NCI-H2081 (cell line): ENCODE measurements around the gene LGALS3BP.
A peak's percentile ranks its signal among the peaks of the same experiment; 100 is the strongest.

ENCODE experiments used
- DNase-seq, 2 experiments: peaks; one replicate each; lab custom pipeline; 2025; lab: John Stamatoyannopoulos, UW

LGALS3BP gene

DNA sequence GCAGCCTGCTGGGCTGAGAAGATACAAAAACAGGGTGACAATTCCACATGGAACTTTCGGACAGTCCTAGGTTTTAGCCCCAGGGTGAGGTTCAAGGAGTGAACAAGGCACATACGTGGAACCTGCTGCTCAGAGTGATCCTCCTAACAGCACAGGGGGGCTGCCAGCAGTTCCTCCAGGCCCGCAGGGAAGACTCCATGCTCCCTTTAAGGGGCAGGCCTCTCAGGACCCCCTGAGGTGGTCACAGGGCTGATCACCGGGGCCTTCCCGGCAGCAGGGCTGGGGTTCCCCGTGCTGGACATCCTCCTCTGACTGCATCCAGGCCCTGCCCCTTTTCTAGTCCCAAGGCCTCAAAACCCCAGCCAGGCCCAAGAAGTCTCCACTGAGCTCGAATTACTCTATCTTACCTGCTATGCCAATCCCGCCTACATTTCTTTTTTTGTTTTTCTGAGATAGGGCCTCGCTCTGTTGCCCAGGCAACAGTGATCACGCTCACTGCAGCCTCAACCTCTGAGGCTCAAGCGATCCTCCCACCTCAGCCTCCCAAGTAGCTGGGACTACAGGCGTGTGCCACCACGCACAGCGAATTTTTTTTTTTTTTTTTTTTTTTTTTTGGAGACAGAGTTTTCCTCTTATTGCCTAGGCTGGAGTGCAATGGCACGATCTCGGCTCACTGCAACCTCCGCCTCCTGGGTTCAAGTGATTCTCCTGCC, 19.5 kb upstream of the LGALS3BP start:
- no peak for DNase-seq

DNA sequence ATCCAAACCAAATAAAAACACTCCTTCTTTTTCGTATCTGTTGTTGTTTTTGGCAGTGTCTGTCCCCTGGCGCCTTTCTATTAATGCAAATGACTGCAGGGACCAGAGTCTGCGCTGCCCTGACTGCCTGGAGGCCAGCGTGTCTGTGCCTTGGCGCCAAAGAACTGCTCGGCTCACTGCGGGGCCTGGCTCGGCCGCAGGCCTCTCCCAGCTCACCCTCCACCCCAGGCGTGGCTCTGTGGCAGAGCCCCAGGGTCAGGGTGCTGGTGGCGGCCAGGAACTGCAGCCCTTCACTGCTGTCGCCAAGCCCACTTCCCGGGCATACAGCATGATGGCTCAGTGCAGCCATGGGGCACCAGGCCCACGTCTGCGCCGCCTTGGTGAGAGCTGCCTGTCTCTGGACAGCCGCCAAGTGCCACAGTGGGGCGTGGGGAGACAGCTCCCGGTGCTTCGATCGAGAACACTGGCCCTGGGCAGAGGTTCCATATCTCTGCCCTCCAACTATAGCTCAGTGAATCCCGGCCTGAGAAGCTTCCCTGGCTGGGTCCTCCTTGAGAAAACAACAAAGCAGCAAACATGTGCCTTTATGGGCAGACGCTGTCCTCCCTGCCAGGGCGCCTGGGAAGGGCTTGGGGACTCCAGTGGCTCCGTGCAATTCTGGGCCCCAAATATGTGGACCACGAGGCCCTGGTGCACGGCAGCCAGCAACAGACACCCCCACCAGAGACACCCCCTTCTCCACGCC, 18.8 kb upstream of the LGALS3BP start:
- no peak for DNase-seq

DNA sequence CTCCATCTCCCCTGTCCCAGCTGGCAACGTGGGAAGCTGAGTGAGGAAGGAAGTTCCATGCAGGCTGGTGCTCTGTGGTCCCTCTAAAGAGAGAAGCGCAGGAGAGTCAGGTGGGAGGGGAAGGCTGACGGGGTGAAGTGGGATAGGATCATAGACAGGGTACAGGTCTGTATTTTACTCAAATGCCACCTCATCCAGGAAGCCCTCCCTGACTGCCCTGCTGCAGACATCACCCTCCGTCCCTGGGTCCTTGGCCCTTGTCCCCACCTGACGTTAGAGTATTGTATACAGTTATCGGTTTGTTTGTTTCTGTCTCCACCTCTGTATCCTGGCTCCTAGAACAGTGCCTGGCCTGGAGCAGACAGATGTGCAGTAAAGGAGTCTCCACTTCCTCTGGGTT, 18.2 kb upstream of the LGALS3BP start:
- DNase-seq = no peak

DNA sequence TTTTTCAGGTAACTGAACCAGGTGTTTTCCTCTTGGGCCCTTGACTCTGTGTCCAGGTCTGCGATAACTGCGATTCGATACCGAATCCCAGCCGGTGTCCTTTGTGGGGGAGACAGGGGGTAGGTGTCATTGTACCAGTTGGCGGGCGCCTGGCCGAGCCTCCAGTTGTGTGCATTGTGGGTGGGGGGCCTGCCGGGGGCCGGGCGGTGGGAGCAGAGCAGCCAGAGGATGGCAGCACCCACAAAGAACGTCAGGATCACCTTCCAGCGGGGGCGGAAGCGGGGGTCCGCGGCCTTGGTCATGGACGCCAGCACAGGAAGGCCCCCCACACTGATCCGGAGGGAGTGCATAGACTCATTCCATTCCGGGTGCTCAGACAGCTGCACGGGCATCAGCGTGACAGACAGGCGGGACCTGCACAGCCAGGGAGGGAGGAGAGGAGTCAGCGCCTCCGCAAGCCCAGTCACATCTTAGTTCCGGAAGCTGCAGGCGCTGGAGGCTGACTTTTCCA, 17.6 kb upstream of the LGALS3BP start:
- DNase-seq = no peak

DNA sequence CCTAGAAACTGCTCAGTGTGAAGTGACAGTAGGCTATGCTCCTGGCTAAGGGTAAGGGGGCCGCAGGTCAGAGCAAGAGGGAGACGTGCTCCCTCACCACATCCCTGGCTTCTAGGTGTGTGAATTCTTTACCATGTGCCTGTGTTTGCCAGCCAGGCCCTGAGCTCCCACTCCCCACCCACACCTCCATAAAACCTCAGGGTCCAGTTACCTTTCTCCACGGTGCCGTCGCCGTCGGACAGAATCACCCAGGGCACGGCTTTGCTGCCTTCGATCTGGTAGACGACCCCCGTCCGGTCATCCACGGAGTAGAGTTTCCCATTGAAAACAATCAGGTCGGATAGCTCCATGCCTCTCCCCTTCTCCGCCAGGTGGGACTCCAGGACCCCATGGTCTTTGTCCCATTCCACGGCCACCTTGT, 17.1 kb upstream of the LGALS3BP start:
- DNase-seq = no peak

DNA sequence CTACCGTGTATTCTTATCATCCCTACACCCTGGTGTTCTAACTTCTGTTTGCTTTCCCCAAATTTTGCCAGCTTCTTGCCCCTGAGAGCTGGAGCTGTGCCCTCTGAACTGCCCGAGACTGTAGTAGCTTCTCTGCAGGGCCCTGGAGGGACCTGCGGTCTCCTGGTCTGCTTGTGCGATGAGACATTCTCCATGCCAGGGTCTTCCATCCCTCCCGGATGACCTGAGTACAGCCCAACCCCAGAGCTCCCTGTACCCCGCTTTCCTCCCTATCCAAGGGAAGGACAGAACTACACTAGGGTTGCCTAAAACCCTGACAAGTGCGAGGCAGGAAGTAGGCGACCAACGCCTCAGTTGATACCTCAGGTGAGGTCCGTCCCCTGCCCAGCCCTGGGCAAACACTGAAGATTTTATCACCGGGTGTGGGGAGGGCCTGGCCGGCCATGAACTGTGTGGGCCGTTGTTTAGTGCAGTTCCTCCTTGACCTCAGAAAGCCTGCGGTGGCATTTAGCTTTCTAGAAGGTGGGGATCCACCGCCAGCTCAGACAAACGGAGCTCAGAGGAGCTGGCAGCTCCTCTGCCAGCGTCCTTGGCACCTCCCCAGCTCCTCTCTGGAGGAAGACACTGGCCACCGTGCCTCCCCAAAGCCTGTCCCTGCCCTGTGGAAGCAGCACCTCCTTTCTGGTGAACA, 16.2 kb upstream of the LGALS3BP start:
- no peak for DNase-seq

DNA sequence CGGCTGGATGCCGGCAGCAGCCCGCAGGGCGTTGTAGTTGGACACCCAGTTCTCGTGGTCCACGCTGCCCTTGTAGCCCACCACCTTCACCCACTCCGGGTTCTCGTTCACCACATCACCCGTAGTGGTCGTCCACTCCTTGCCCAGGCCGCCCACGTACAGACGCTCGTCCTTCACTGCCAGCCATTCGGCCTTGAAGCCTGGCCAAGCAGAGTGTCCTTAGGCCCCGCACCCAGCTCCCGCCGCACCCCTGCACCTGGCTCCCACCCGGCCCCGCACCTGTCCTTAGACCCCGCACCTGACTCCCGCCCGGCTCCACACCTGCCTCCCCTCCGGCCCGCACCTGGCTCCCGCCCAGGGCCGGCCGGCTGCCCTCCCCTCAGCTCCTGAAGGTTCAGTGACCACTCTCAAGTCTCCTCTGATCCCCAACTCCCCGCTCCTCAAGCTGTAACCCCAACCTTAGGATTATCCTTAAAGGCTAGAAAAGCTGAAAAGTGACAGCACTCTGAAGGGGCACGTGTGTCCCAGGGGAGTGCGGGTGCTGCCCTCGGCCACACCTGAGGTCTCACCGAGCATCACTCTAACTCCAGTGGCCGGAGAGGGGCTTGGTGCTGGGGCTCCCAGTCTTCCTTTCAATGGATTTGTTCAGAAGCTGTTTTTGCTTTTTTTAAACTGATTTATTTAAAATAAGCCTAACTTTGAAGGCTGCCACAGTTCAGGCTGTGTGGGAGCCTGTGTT, 15.5 kb upstream of the LGALS3BP start:
- DNase-seq = no peak

DNA sequence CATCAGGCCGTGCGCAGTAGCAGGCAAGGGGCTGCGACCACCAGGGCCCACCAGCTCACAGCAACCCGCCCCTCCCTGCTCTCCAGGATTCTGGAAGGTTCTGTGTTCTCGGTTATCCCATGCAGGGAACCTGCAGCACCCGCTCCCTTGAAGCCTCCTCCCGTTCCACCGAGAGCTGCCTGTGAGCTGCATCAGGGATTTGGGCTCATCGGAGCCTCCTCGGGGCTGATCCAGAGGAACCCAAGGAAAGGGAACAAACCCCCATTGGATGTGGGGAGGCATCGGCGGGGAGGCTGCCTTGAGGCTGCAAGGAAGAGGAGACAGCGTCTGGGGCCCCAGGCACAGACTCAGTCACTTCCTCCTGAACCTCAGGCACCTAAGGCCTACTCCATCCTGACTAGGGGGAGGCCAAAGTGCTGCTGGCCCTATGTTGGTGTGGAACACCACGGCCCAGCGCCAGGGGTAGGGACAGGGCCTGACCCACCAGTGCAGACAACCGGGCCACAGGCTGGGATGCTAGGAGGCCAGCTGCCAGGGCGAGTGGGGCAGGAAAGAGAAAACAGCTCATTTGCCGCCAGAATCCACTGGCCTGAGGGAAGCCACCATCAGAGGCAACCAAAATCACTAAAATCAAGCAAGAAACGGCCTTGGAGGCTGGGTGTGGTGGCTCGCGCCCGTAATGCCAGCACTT, 14.4 kb upstream of the LGALS3BP start:
- no peak for DNase-seq

DNA sequence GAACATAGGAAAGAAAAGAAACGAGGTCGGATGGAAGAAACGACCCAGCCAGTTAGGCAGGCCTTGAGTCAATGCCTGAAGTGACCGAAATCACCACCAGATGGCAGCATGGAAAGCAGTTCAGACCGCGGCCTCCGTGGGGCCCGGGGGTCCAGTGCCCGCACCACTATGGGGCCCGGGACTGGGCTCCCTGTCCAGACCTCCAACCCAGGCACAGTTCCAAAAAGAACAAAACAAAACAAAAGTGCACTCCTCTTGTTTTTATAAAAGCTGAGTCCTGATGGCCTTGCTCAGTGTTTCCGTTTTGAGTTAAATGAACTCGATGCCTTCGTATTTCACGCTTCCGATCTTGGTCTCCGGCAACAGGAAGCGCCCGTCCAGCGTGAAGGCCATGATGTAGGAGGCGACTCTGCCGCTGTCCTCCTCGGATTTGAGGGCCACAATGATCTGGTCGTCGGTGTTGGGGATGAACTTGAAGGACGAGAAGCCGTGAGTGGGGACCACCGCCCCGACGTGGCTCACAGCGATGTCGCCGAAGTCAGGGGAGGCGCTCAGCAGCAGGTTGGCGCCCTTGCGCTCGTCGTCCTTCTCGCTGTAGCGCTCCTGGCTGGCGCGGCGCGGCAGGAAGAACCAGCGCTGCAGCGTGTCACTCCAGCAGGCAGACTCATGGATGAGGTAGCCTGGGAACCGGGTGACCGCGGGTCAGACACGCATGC, 13.7 kb upstream of the LGALS3BP start:
- peak in 1 of 2 experiments; percentile 34 for DNase-seq

DNA sequence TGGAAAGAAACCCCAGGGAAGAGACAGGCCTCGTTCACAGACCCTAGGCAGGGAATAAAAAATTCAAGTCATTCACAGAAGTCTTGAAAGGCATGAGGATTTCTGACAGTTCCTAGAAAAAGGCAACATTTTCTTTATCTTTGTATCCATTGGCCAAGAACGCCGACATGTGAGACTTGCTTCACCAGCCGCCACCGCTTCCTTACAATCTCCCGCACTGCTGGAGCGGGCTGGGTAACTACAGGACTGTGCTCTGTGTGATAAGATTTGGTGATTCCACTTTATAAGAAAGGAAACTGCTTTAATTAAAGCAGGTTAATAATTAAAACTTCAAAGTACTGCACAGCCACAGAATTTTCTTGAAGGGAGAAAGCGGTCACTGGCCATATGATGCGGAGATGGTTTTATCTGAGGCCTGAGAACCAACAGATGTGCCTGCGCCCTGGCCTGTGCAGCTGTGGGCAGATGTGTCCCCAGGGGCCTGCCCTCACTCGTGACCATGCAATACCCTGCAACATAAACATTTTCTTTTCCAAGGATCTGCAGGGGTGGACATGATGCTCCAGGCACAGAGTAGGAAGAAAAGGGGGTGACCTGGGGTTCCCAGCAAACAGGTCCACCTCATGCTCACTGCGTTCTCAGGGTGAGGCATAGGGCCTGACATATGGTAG, 13.0 kb upstream of the LGALS3BP start:
- no peak for DNase-seq

DNA sequence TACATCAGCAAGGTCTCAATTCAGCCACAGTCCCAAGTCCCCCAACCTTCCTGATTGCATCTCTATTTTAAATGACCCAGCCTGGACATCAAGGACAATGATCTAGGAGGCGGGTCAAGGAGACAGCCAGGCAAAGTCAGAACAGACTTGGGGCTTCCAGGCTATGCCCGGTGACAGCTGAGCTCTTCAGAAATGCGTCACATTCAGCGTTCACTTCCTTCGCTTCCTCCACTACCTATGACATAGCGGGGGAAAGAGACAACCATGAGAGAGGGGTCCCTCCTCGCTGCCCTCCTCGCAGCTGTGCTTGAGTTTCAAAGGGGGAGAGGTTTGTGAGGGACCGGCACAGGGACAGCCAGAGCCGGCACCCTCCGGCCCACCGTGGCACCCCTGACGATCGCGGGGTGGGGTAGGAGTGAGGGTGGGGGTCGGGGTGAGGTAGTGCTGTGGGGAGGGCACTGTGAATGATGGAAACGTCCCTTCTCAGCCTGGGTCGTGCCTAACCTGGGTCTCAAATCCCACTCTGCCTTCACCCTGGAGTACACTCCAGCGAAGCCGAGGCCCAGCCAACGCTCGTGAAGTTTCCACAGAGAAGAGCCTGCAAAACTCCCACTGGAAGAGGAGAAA, 12.3 kb upstream of the LGALS3BP start:
- no peak for DNase-seq

DNA sequence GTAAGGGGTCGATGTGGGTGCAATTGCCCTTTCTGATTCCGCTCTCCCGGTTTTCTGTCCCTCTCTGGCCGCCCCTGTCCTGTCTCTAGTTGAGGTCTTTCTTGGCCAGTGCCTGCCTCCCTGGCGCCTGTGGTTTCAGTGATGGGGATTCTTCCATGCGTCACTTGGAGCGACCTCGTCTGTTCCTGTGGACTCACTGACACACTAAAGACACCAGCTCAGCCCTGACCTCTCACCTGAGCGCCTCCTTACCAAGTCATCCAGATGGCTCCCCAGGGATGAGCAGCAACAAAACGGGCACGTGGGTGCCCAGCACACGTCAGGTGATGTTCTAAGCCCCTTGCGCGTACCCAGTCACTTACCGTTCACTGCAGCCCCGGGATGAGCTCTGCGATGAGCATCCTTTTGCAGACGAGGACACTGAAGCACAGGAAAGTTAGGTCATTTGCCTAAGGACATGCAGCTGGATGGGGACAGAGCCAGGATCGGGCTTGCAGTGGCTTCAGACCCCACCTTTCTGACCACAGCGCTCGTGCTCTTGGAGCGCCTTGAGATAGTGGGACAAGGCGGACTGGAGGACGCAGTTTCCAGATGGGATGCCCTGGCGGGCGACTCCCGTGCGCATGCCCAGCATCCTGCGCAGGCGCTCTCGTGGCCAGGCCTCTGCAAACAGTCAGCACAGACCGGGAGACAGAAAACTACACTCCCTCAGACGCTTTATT, 11.5 kb upstream of the LGALS3BP start:
- DNase-seq = no peak

DNA sequence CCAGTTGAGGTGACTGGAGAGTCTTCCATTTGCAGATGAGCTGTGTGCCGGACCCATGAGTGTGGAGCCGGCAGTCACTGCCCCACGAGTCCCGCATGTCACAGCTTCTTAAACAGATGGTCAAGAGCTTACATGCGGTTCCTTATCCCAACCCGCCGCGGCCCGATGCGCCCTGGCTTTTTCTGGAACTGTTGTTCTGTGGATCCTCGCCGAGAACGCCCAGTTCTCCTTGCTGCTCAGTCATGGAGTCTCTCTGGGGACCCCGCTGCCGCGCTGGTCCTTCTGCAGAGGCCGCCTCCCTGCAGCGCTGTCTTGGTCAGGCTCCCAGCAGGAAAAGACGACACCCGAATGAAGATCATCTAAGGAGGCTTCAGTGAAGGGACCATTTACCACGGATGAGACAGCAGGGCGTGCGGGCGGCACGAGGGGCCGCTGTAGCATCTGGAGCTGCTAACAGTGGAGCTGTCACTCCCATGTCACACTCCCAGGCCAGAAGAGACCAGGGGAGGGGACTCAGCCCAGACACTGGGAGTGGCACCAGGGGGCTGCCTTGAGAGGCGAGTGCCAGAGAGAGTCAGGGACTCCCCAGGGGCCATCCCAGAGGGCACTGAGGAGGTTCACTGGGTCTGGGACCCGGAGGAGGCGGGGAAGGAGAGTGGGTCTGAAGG, 10.8 kb upstream of the LGALS3BP start:
- no peak for DNase-seq

DNA sequence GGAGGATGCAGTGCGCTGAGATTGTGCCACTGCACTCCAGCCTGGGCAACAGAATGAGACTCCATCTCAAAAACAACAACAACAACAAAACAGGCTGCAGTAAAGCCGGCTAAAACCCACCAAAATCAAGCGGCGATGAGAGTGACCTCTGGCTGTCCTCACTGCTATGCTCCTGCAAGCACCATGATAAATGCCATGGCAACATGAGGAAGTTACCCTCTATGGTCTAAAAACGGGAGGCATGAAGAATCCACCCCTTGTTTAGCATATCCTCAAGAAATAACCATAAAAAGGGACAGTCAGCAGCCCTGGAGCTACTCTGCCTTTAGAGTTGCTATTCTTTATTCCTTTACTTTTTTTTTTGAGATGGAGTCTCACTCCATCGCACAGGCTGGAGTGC, 8.4 kb upstream of the LGALS3BP start:
- DNase-seq = no peak

DNA sequence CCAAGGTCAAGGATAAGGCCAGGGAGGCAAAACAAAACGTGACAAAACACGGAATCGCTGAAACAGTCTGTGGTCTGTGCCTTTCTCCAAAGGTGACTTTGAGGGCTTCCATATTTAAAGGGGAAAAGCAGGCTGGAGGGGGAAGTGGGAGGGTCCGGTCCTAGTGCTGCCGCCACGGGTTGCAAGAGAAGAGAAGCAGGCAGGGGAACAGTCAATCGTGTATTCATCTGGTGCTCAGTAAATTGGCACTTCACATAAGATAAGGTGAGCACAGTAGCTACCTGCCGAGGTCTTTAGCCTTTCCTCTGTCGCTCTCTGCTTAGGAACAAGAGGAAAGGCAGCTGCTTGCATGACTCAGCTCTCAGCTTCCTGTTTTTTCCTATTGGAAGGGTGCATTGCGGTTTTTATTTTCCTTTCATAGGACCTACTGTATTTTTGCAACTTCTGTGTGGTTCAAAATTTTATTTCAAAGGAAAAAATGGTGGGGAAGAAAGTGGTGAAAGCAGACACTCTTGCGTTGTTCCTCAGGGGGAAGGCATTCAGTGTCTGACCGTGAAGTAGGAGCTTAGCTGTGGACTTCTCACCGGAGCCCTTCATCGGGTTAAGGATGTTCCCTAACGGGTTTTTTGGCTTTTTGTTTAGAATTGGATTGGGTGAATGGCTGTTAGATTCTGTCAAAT, 7.1 kb upstream of the LGALS3BP start:
- DNase-seq = peak; percentile 44 to 73

DNA sequence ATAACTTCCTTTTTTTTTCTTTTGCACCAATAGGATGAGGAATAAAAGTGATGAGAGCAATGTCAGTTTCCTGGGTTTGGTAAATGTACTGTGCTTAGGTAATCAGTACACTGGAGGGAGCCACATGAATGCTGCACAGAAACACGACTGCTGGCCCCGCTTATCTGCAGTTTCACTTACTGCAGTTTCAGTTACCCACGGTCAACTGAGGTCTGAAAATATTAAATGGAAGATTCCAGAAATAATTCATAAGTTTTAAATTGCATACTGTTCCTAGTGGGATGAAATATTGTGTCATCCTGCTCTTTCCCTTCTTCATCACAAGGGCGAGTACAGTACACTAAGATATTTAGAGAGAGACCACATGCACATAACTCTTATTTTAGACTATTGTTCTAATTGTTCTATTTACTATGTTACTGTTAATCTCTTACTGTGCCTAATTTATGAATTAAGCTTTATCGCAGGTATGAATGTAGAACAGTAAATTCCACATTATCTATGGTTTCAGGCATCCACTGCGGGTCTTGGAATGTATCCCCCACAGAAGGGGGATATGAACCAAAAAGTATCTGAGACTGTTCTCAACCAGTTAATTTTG, 6.4 kb upstream of the LGALS3BP start:
- DNase-seq = peak in 1 of 2 experiments; percentile 48

DNA sequence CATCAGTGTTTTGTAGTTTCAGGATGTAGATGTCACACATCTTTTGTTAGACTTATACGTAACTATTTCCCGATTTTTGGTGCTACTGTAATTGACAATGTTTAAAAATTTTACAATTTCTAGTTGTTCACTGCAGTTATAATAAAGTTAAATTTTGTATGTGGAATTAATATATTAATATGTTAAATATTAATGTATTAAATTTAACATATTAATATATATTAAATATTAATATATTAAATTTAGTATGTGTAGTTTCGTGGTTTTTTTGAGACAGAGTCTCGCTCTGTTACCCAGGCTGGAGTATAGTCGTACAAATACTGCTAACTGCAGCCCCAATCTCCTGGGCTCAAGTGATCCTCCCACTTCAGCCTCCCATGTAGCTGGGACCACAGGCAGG, 5.7 kb upstream of the LGALS3BP start:
- DNase-seq = no peak
